Gastroesophageal sphincter (tissue), 4 donors: ENCODE data around the gene TTLL9. TPM values are rescaled to one million over a fixed set of nuclear protein-coding genes. Genes with fewer than 3 reads are reported as not detected.

Source experiments
- ATAC-seq: fragments of 150-250 bp; one replicate; pipeline ENCODE4 v1.9.1; 2016; ENCODE audit warnings: mild to moderate bottlenecking, moderate library complexity
- H3K27ac ChIP-seq, 4 donors: fragments of 200-600 bp; sonication (generic) in 3 of 4; 1 replicate in 3 of 4; 2 replicates in 1 of 4; pipeline ENCODE4 v1.5.1; 2016 to 2019
- H3K27me3 ChIP-seq: fragments of 200-600 bp; sonication (generic); one replicate; pipeline ENCODE4 v1.5.1; 2019
- H3K36me3 ChIP-seq, 2 donors: fragments of 200-600 bp; sonication (generic); one replicate each; pipeline ENCODE4 v1.5.1; 2019; ENCODE audit warnings: control low read depth in 1 of 2
- H3K4me1 ChIP-seq, 3 donors: fragments of 200-600 bp; sonication (generic); 1 replicate in 2 of 3; 2 replicates in 1 of 3; pipeline ENCODE4 v1.5.1; 2016 to 2019; ENCODE audit warnings: control low read depth in 2 of 3
- H3K4me3 ChIP-seq, 2 donors: fragments of 200-600 bp; sonication (generic); one replicate each; pipeline ENCODE4 v1.5.1; 2019; ENCODE audit warnings: mild to moderate bottlenecking in 1 of 2, moderate library complexity in 1 of 2
- H3K9me3 ChIP-seq, 3 donors: fragments of 200-600 bp; sonication (generic); one replicate each; pipeline ENCODE4 v1.5.1; 2017 to 2019; ENCODE audit warnings: control low read depth in 2 of 3
- CTCF ChIP-seq, 4 experiments: fragments of 200-600 bp in 2 of 4; fragments of 450-650 bp in 2 of 4; sonication (generic) in 1 of 4; IDR thresholded peaks; one replicate each; pipeline ENCODE4 v1.5.1; 2017 to 2019; ENCODE audit warnings: antibody characterized with exemption in 4 of 4, mild to moderate bottlenecking in 2 of 4, moderate library complexity in 2 of 4
- EP300 ChIP-seq: sonication (generic); formaldehyde crosslinking; IDR thresholded peaks from one replicate; pipeline ENCODE4 v1.6.1; 2017; ENCODE audit warnings: antibody characterized with exemption, mild to moderate bottlenecking
- POLR2A ChIP-seq, 2 donors: fragments of 450-650 bp; IDR thresholded peaks; one replicate each; pipeline ENCODE4 v1.6.1; 2017; ENCODE audit warnings: antibody characterized with exemption in 2 of 2, mild to moderate bottlenecking in 2 of 2, moderate library complexity in 1 of 2
- POLR2AphosphoS5 ChIP-seq: sonication (generic); formaldehyde crosslinking; IDR thresholded peaks from one replicate; pipeline ENCODE4 v1.6.1; 2017; ENCODE audit warnings: antibody characterized with exemption
- WGBS, 2 donors: methylation state at CpG; one replicate each; pipeline ENCODE4 v1.1.5; 2018; ENCODE audit warnings: low coverage in 1 of 2; 5-methylcytosine and 5-hydroxymethylcytosine counted together
- total RNA-seq, 4 donors: library from RNA; depleted of rRNA; stranded (reverse); fragments of >200 nt; gene quantifications; one replicate each; pipeline ENCODE4 v1.1.0, GENCODE V29; 2016

Gene TTLL9
- total RNA-seq, 4 donors from 2014 or later: 0.47 TPM; not detected in 3

GRCh38 chr20:31968291-31969126, 98.1 kb downstream of the TTLL9 start:
- H3K27ac ChIP-seq: no peak overlapping the region
- WGBS, 2 donors: 0 to 3% methylated on average over 2 to 7 of the region's 57 CpGs
- no peak for TF ChIP-seq POLR2A (IDR thresholded peaks at IDR 0.05)
- no peak for TF ChIP-seq CTCF (IDR thresholded peaks at IDR 0.05)
- no peak for TF ChIP-seq EP300
- no peak for TF ChIP-seq POLR2AphosphoS5
- peak; percentile 82 for ATAC-seq
- H3K36me3 ChIP-seq: no peaks in the 10 kb centered on the region
- H3K4me1 ChIP-seq: peaks cover 0 to 3% (median 0%) of the 10 kb centered on the region in 3 donors
- H3K4me3 ChIP-seq: peak overlapping the region in 1 of 2 donors; percentile 16
- H3K9me3 ChIP-seq: no peaks in the 10 kb centered on the region
- H3K27me3 ChIP-seq: peaks cover 86% of the 10 kb centered on the region

DNA sequence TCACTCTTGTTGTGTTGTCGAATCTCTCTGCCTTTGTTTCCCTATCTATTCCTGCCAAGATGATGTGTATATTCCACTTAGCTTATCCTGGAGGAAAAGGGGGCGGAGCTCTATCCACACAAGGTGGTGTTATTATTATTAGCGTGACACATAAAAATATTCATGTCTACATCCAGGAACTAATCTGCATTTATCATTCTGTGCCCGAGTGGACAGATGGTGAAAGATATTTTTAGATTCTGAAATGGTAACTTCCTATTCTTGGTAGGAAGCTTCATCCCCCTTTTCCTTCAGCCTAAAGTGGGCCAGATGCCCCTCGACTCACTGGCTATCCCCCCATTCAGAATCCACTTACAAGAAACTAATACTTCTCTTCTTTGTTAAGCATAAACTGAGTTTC, 99.6 kb downstream of the TTLL9 start:
- no peak overlapping the region for H3K27ac ChIP-seq
- no peak for ATAC-seq
- no peaks in the 10 kb centered on the region for H3K36me3 ChIP-seq
- peaks cover 0 to 3% (median 0%) of the 10 kb centered on the region in 3 donors for H3K4me1 ChIP-seq
- TF ChIP-seq EP300: no peak
- no peak for TF ChIP-seq POLR2A (IDR thresholded peaks at IDR 0.05)
- TF ChIP-seq POLR2AphosphoS5: no peak
- TF ChIP-seq CTCF (IDR thresholded peaks at IDR 0.05): no peak
- H3K4me3 ChIP-seq: no peak overlapping the region
- WGBS, 2 donors: 59 to 62% methylated on average over 3 to 5 of the region's 5 CpGs
- no peaks in the 10 kb centered on the region for H3K9me3 ChIP-seq
- peaks cover 89% of the 10 kb centered on the region for H3K27me3 ChIP-seq

DNA sequence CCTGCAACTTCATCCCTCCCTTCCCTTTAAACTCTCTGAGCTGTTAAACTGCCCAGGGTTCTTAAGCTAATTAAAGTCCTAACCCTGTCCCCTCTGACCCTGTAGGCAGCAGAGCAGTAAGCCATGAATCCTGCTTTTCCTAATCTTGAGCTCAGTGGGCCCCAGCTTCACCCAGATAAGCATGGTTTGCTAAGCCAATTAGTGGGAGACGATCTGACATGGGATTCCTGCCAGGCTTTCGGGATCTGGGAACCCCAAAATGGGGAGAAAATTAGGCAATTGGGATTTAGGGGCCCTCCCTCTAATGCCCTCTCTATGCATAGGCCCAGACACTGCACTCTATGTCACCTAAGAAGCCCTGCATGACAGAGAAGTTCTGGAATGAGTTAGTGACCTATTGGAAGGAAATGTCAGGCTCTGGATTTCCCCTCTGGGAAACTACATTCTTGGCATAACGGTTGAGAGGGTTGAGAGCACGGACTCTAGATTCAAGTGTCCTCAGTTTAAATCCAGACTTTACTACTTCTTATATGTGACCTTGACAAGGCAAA, 102.1 kb downstream of the TTLL9 start:
- Histone ChIP-seq H3K9me3 (no peaks in the 10 kb centered on the region), H3K4me3 (no peak overlapping the region), H3K27me3 (peaks cover 86% of the 10 kb centered on the region), H3K4me1 (peaks cover 0 to 3% (median 0%) of the 10 kb centered on the region in 3 donors), H3K27ac (no peak overlapping the region), H3K36me3 (no peaks in the 10 kb centered on the region)
- ATAC-seq: no peak
- TF ChIP-seq EP300 (no peak), POLR2A (IDR thresholded peaks at IDR 0.05) (no peak), POLR2AphosphoS5 (no peak), CTCF (IDR thresholded peaks at IDR 0.05) (no peak)
- WGBS, 2 donors: 13 to 55% methylated on average over 2 to 4 of the region's 4 CpGs

- Histone ChIP-seq H3K4me3 (no peak overlapping the region), H3K27me3 (peaks cover 79% of the 10 kb centered on the region), H3K9me3 (no peaks in the 10 kb centered on the region), H3K36me3 (no peaks in the 10 kb centered on the region), H3K27ac (no peak overlapping the region), H3K4me1 (no peaks in the 10 kb centered on the region)
- ATAC-seq: no peak
- 60 to 83% methylated on average over 1 to 2 of the region's 2 CpGs for WGBS, 2 donors
- TF ChIP-seq POLR2AphosphoS5 (no peak), EP300 (no peak), CTCF (IDR thresholded peaks at IDR 0.05) (no peak), POLR2A (IDR thresholded peaks at IDR 0.05) (no peak)
Measured at GRCh38 chr20:31974296-31974695, 103.9 kb downstream of the TTLL9 start.
